GM12872 (cell line): ENCODE results near the gene AGBL2.

Source experiments
- CTCF ChIP-seq: IDR thresholded peaks from 3 replicates; pipeline ENCODE4 v1.5.1; 2011; ENCODE audit warnings: low read depth, mild to moderate bottlenecking, low read length, moderate library complexity; ENCODE audit not compliant: insufficient read depth

The AGBL2 gene

GRCh38 chr11:47609675-47610074 lies 105.5 kb downstream of the AGBL2 start:
- TF ChIP-seq CTCF = no peak
